ENCODE results near the gene TBL3. TPM values are rescaled to one million over a fixed set of nuclear protein-coding genes. Genes with fewer than 3 reads are reported as not detected.

TBL3 gene
- total and polyA plus RNA-seq, 2 donors (not counting 1 experiment from before 2014, with no cell fraction given): 31.9 to 52.2 TPM

GRCh38 chr16:1984347-1985225 lies 12.7 kb downstream of the TBL3 start:
- peak overlapping the region; percentile 88 for H3K4me3 Mint-ChIP-seq
- peak overlapping the region; percentile 98 for H3K4me2 ChIP-seq (replicated peaks; ENCODE audit: low read depth, low read length, poor library complexity, severe bottlenecking)
- WGBS (ENCODE audit: insufficient coverage): 16% methylated on average over 56 of the region's 58 CpGs
- ATAC-seq (ENCODE audit: low read depth): peak; percentile 13
- peaks cover 0 to under 1% (median 0%) of the 10 kb centered on the region in 3 donors for H3K9me3 ChIP-seq (ENCODE audit: control extremely low read depth in 1 of 3, control insufficient read depth in 2 of 3, insufficient read depth in 1 of 3, low read length in 2 of 3)
- H3K4me3 ChIP-seq (ENCODE audit: control extremely low read depth in 1 of 5, extremely low read depth in 1 of 5, insufficient read depth in 1 of 5, low read depth in 2 of 5, low read length in 4 of 5): peak overlapping the region; percentile 3 to 78 (median 62)
- ChIA-PET POLR2A (interaction anchor here (0.7 to 3.5 kb wide), 7 partner anchors 13 to 504 kb away, joined by 3 to 15 read pairs (median 4); partner anchors contain the start of genes RPS2 and TBL3), CTCF (interaction anchor here (0.6 to 1.4 kb wide), 4 partner anchors 11 to 331 kb away, joined by 3 to 4 read pairs (median 4); partner anchors contain the start of genes RPS2 and TBL3)
- H3K9me3 Mint-ChIP-seq (ENCODE audit: insufficient read depth): no peaks in the 10 kb centered on the region
- H3K27me3 Mint-ChIP-seq: peaks cover 6% of the 10 kb centered on the region
- H3K27ac Mint-ChIP-seq: peak overlapping the region; percentile 61
- intact Hi-C loops (cut with micrococcal nuclease): loop anchor here (1.0 kb wide), 1 partner anchor 25 kb away; the partner anchor contains the start of gene ZNF598
- H4K20me1 ChIP-seq (ENCODE audit: control insufficient read depth, insufficient read depth, low read length, poor library complexity, severe bottlenecking): no peaks in the 10 kb centered on the region
- TF ChIP-seq EZH2 (IDR thresholded peaks at IDR 0.05; ENCODE audit: borderline replicate concordance, insufficient read depth, low read depth, low read length, poor library complexity, severe bottlenecking) (no peak), CTCF (IDR thresholded peaks at IDR 0.05) (no peak)
- H3K4me1 Mint-ChIP-seq: peaks cover 33% of the 10 kb centered on the region
- H3K9ac ChIP-seq (ENCODE audit: low read length): peak overlapping the region; percentile 76
- H3K27me3 ChIP-seq (replicated peaks in 1 of 4; ENCODE audit: control extremely low read depth in 1 of 4, control insufficient read depth in 3 of 4, insufficient read depth in 4 of 4, low read length in 3 of 4): peaks cover 0 to 34% (median 19%) of the 10 kb centered on the region in 4 experiments
- no peak for DNase-seq
- H2AFZ ChIP-seq (ENCODE audit: insufficient read depth, low read depth, low read length, poor library complexity, severe bottlenecking): peak overlapping the region; percentile 88
- H3K79me2 ChIP-seq (ENCODE audit: control insufficient read depth, insufficient read depth, low read length): no peaks in the 10 kb centered on the region
- H3K27ac ChIP-seq (ENCODE audit: low read length in 2 of 2): peak overlapping the region; percentile 10 to 66
- peaks cover 0 to 10% of the 10 kb centered on the region in 2 experiments for H3K36me3 ChIP-seq (replicated peaks in 1 of 2; ENCODE audit: control extremely low read depth in 1 of 2, control insufficient read depth in 1 of 2, extremely low read depth in 1 of 2, insufficient read depth in 2 of 2, low read length in 1 of 2)
- peaks cover 16 to 38% of the 10 kb centered on the region in 2 donors for H3K4me1 ChIP-seq (ENCODE audit: control insufficient read depth in 2 of 2, insufficient read depth in 2 of 2, low read length in 2 of 2)
